Activated T-helper 1 cell treated with Interleukin-2 at 50 U/mL for 16 hours (primary cell): Measurements from ENCODE around the gene TRIP12.

Experiments
- DNase-seq: peaks from one replicate; pipeline ENCODE4 v3.0.0-alpha.2; 2020; ENCODE audit warnings: low read depth

Gene TRIP12

DNA sequence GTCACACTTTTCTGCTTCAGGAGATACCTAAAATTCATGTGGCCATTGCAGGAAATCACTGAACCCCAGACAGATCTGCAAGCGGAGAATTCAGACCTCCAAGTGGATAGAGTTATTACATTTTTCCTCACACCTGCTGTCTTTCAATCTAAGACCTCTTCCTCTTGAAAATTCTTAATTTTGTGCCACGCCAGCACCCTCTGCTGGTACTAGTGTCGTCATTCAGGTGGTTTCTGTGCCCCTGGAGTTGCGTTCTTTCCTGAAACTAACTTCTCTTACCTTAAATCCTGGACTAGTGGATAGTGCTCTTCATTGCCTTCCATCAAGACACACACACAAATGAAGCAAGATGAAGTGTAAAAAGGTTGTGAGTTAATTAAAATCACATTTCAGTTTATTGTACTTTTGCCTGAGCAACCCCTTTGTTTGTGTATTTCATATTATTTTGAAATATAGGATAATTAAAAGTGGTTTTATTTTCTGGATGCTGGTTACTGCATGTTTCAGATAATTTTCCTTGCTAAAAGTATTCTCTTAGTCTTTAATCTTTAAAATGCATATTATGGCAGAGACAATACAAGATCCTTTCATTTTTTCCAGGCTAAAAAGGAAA, 205.8 kb downstream of the TRIP12 start:
- no peak for DNase-seq

DNA sequence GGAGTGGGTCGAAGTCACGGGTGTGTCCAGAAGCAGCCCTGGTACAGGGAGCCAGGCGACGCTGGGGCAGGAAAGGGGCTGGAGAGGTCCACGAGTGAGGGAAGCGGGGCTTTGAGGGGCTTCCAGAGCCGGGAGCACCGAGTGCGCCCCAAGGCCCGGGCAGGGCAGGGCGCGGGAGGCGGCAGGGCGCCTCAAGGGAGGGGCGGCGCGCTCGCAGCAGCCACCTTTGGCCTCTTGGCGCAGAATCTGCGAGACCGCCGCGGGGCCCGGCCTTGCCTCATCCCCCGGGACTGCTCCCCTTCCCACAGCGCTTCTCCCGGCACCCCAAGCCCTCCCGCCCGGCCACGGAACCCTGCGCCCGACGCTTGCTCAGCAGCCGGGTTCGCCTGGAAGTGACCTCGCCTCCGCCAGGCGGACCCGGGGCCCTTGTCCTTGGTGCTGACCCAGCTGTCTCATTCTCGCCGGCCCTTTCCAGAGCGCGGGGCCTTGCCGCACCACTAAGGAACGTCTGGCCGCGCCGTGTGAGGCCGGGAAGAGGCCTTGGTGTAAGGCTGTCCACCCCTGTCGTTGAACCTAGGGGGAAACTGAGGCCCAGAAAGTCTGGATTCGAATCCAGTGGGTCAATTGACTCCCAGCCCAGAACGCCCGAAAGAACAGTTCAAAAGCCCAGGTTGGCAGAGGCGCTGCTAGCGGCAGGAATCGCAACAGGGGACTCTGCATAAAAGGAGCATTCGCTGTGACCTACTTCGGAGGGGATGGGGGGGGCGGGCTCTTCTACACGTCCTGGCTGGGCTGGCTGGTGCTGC, 206.9 kb downstream of the TRIP12 start:
- no peak for DNase-seq

DNA sequence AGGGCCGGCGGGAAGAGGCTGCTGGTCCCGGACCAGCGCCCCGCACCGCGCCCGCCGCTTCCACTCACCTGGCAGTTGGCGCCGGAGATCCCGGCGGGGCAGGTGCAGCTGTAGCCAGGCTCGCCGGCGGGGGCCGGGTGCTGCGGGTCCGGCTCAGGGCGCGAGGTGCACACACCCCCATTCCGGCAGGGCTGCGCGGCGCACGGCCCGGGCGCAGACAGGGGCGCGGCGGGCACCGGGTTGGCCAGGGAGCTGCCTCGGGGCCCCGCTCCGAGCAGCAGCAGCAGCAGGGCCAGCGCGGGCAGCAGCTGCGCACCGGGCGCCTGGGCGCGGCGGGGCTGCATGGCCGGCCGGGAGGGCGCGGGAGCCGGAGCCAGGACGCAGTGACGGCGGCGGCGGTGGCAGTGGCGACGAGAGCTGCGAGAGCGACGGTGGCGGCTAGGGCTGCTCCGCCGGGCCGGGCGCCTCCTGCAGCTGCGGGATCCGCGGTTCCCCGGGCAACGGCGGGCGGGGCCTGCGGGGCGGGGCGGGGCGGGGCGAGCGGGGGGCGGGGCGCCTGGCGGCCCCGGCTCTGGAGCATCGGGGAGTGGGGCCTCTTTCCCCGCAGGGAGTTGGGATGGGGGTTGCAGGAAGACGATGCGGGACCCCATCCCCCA, 207.6 kb downstream of the TRIP12 start, which contains the start of gene DNER:
TSS of gene DNER (minus strand) at position 476 of the 656 bp plus-strand sequence. CDS start at position 344, 132 bp downstream.
- DNase-seq: peak; percentile 16
